ENCODE results near the gene NEK3. TPM values are rescaled to one million over a fixed set of nuclear protein-coding genes. Genes with fewer than 3 reads are reported as not detected.
"Not testable (repeated sequence)": the region's sequence is repeated elsewhere in the genome, so short reads cannot be mapped to it uniquely, and the experiment has no call there.

NEK3 gene
- polyA plus RNA-seq, 1 donor from 2014 or later: 61.0 TPM

DNA sequence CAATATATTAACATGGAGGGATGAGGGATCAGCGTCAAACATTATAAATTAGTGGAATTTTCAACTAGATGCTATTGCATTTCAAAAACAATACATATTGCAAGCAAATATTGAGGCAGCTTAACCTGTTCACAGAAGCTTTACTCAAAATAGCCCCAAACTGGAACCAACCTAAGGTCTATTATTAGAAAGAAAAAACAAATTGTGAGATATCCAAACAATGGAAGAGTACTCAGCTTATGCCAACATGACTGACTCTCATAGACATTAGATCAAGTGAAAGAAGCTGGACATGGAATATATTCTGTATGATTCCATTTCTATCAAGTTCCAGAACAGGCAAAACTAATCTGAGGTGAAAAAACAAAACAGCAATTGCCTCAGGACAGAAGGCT is 27.6 kb upstream of the NEK3 start:
- Histone ChIP-seq H2AFZ (ENCODE audit: low read depth, low read length) (no peak overlapping the region), H3K27ac (ENCODE audit: low read length) (no peak overlapping the region), H3K36me3 (ENCODE audit: insufficient read depth, low read length) (no peaks in the 10 kb centered on the region), H3F3A (ENCODE audit: insufficient read depth, low read length, poor library complexity, severe bottlenecking) (no peaks in the 10 kb centered on the region), H3K27me3 (ENCODE audit: insufficient read depth, low read depth, low read length) (no peaks in the 10 kb centered on the region), H4K20me1 (ENCODE audit: insufficient read depth) (no peaks in the 10 kb centered on the region), H3K9me2 (ENCODE audit: insufficient read depth, low read length) (no peaks in the 10 kb centered on the region), H3K9me3 (ENCODE audit: low read length) (no peaks in the 10 kb centered on the region), H3K79me2 (replicated peaks; ENCODE audit: insufficient read depth, low read length) (peaks cover 14% of the 10 kb centered on the region), H3K9ac (ENCODE audit: low read length) (no peak overlapping the region), H3K4me2 (ENCODE audit: low read length) (no peak overlapping the region), H3K4me3 (ENCODE audit: low read length) (no peak overlapping the region)
- TF ChIP-seq, protein P1, sequence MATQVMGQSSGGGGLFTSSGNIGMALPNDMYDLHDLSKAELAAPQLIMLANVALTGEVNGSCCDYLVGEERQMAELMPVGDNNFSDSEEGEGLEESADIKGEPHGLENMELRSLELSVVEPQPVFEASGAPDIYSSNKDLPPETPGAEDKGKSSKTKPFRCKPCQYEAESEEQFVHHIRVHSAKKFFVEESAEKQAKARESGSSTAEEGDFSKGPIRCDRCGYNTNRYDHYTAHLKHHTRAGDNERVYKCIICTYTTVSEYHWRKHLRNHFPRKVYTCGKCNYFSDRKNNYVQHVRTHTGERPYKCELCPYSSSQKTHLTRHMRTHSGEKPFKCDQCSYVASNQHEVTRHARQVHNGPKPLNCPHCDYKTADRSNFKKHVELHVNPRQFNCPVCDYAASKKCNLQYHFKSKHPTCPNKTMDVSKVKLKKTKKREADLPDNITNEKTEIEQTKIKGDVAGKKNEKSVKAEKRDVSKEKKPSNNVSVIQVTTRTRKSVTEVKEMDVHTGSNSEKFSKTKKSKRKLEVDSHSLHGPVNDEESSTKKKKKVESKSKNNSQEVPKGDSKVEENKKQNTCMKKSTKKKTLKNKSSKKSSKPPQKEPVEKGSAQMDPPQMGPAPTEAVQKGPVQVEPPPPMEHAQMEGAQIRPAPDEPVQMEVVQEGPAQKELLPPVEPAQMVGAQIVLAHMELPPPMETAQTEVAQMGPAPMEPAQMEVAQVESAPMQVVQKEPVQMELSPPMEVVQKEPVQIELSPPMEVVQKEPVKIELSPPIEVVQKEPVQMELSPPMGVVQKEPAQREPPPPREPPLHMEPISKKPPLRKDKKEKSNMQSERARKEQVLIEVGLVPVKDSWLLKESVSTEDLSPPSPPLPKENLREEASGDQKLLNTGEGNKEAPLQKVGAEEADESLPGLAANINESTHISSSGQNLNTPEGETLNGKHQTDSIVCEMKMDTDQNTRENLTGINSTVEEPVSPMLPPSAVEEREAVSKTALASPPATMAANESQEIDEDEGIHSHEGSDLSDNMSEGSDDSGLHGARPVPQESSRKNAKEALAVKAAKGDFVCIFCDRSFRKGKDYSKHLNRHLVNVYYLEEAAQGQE (IDR thresholded peaks at IDR 0.05; ENCODE audit: borderline replicate concordance): no peak
- TF ChIP-seq POLR2AphosphoS5 (IDR thresholded peaks at IDR 0.05): no peak
- TF ChIP-seq, protein P2, sequence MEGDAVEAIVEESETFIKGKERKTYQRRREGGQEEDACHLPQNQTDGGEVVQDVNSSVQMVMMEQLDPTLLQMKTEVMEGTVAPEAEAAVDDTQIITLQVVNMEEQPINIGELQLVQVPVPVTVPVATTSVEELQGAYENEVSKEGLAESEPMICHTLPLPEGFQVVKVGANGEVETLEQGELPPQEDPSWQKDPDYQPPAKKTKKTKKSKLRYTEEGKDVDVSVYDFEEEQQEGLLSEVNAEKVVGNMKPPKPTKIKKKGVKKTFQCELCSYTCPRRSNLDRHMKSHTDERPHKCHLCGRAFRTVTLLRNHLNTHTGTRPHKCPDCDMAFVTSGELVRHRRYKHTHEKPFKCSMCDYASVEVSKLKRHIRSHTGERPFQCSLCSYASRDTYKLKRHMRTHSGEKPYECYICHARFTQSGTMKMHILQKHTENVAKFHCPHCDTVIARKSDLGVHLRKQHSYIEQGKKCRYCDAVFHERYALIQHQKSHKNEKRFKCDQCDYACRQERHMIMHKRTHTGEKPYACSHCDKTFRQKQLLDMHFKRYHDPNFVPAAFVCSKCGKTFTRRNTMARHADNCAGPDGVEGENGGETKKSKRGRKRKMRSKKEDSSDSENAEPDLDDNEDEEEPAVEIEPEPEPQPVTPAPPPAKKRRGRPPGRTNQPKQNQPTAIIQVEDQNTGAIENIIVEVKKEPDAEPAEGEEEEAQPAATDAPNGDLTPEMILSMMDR (IDR thresholded peaks at IDR 0.05; ENCODE audit: poor library complexity, severe bottlenecking): no peak
- no peak for TF ChIP-seq MXI1 (conservative IDR thresholded peaks at IDR 0.05; ENCODE audit: poor library complexity, severe bottlenecking)
- TF ChIP-seq EP300 (conservative IDR thresholded peaks at IDR 0.05; ENCODE audit: poor library complexity, severe bottlenecking): no peak
- TF ChIP-seq TAF1 (IDR thresholded peaks at IDR 0.05; ENCODE audit: low read depth): no peak
- no peak for TF ChIP-seq SMC3 (conservative IDR thresholded peaks at IDR 0.05; ENCODE audit: poor library complexity)
- TF ChIP-seq RAD21 (conservative IDR thresholded peaks at IDR 0.05): no peak
- no peak for TF ChIP-seq EZH2 (IDR thresholded peaks at IDR 0.05; ENCODE audit: borderline replicate concordance, insufficient read depth, low read length, poor library complexity, severe bottlenecking)

DNA sequence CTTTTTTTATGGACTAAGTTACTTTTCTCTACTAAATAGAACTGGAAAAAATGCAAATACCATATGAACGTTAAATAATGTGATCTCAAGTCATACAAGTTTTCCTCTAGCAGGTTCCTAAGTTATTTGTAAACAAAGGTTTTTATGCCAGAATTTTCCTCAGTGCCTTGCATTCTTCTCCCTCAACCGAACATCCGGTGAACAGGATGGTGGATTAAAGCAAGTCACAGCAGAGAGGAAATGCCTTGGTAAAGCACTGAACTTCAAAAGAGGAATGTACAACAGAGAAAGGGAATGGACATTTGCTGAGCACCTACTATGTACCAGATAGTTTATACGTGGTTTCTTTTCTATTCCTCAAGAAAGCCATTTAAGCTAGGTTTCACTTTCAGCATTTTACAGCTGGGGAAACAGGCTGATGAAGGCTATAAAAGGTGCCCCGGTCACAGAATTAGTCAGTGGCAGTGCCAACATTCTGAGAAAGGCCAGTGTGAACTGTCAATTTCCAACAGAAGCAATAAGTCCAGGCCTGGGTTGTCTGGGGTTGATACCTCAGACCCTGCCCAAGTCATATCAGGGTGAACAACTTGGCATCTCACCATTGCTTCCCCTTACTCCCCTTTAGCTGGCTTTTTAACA is 22.0 kb upstream of the NEK3 start:
- not testable (repeated sequence) for H3K27me3 ChIP-seq (ENCODE audit: insufficient read depth, low read depth, low read length); H3K4me2 ChIP-seq (ENCODE audit: low read length); H3K9ac ChIP-seq (ENCODE audit: low read length); H3K9me3 ChIP-seq (ENCODE audit: low read length); H3K79me2 ChIP-seq (replicated peaks; ENCODE audit: insufficient read depth, low read length); H3F3A ChIP-seq (ENCODE audit: insufficient read depth, low read length, poor library complexity, severe bottlenecking); H3K9me2 ChIP-seq (ENCODE audit: insufficient read depth, low read length); H3K27ac ChIP-seq (ENCODE audit: low read length); H2AFZ ChIP-seq (ENCODE audit: low read depth, low read length); H4K20me1 ChIP-seq (ENCODE audit: insufficient read depth); H3K4me3 ChIP-seq (ENCODE audit: low read length); H3K36me3 ChIP-seq (ENCODE audit: insufficient read depth, low read length)

DNA sequence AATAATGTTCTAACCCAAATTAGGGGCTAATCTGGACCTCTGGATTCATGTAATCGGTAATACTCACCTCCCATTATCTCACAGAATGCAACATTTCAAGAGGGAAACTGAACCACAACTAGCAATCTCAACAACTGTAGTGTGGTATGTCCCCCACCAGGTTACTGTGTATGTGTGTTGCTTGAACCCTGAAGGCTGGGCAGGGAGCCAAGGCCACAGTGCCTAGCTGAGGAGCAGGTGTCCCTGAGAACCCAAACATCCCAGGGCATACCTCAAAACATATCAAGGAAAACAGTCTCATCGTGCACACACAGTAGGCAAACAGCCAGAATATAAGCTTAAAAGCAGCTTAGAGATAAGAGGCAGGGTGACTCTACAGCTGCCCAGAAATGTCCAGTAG is 20.5 kb upstream of the NEK3 start:
- Histone ChIP-seq H3K79me2 (replicated peaks; ENCODE audit: insufficient read depth, low read length) (no peaks in the 10 kb centered on the region), H4K20me1 (ENCODE audit: insufficient read depth) (no peaks in the 10 kb centered on the region), H3K27ac (ENCODE audit: low read length) (no peak overlapping the region), H3K9me3 (ENCODE audit: low read length) (no peaks in the 10 kb centered on the region), H3K4me3 (ENCODE audit: low read length) (no peak overlapping the region), H2AFZ (ENCODE audit: low read depth, low read length) (no peak overlapping the region), H3K4me2 (ENCODE audit: low read length) (no peak overlapping the region), H3K9me2 (ENCODE audit: insufficient read depth, low read length) (no peaks in the 10 kb centered on the region), H3K36me3 (ENCODE audit: insufficient read depth, low read length) (peaks cover 4% of the 10 kb centered on the region), H3F3A (ENCODE audit: insufficient read depth, low read length, poor library complexity, severe bottlenecking) (no peaks in the 10 kb centered on the region), H3K27me3 (ENCODE audit: insufficient read depth, low read depth, low read length) (no peaks in the 10 kb centered on the region), H3K9ac (ENCODE audit: low read length) (no peak overlapping the region)
- TF ChIP-seq POLR2AphosphoS5 (IDR thresholded peaks at IDR 0.05): no peak
- TF ChIP-seq, protein P1 (IDR thresholded peaks at IDR 0.05; ENCODE audit: borderline replicate concordance): no peak
